Neuronal stem cell (in vitro differentiated cells): Measurements from ENCODE around the gene SORCS1.

Experiments used
- DNase-seq: peaks from one replicate; pipeline ENCODE4 v3.0.0-alpha.2; 2013; ENCODE audit warnings: low spot score
- H2AFZ ChIP-seq: one replicate; pipeline ENCODE4 v1.6.1; 2013; ENCODE audit warnings: mild to moderate bottlenecking, low read length, inconsistent platforms
- H2AK5ac ChIP-seq: 2 replicates; pipeline ENCODE4 v1.6.1; 2013; ENCODE audit warnings: low read depth, mild to moderate bottlenecking, inconsistent platforms, low read length, moderate library complexity, mixed read lengths
- H2BK120ac ChIP-seq: 2 replicates; pipeline ENCODE4 v1.6.1; 2013; ENCODE audit warnings: low read depth, mild to moderate bottlenecking, inconsistent platforms, low read length, moderate library complexity, mixed read lengths
- H2BK12ac ChIP-seq: one replicate; pipeline ENCODE4 v1.6.1; 2013; ENCODE audit warnings: low read length, inconsistent platforms
- H2BK15ac ChIP-seq: 2 replicates; pipeline ENCODE4 v1.6.1; 2013; ENCODE audit warnings: mild to moderate bottlenecking, low read length, inconsistent platforms, mixed read lengths
- H2BK5ac ChIP-seq: one replicate; pipeline ENCODE4 v1.6.1; 2013; ENCODE audit warnings: inconsistent platforms, mild to moderate bottlenecking, low read length, moderate library complexity
- H3K14ac ChIP-seq: one replicate; pipeline ENCODE4 v1.6.1; 2013; ENCODE audit warnings: low read length, inconsistent platforms
- H3K18ac ChIP-seq: 2 replicates; pipeline ENCODE4 v1.6.1; 2013; ENCODE audit warnings: low read length, inconsistent platforms
- H3K23ac ChIP-seq: 2 replicates; pipeline ENCODE4 v1.6.1; 2013; ENCODE audit warnings: low read depth, mild to moderate bottlenecking, mixed read lengths, low read length, inconsistent platforms; ENCODE audit not compliant: poor library complexity
- H3K27ac ChIP-seq: replicated peaks from 3 replicates; pipeline ENCODE4 v1.5.1; 2013; ENCODE audit warnings: low read length, inconsistent platforms
- H3K27me3 ChIP-seq, 3 experiments: 2 replicates each; pipeline ENCODE4 v1.6.1; 2013; ENCODE audit warnings: low read length in 3 of 3, mild to moderate bottlenecking in 2 of 3, inconsistent platforms in 1 of 3, low read depth in 1 of 3, mixed read lengths in 1 of 3, moderate library complexity in 1 of 3; ENCODE audit not compliant: control insufficient read depth in 3 of 3, insufficient read depth in 3 of 3
- H3K36me3 ChIP-seq, 2 donors: replicated peaks in 1 of 2; 2 replicates each; pipeline ENCODE4 v1.6.1; 2013; ENCODE audit warnings: low read length in 2 of 2; ENCODE audit not compliant: control insufficient read depth in 2 of 2, insufficient read depth in 2 of 2
- H3K4ac ChIP-seq: 2 replicates; pipeline ENCODE4 v1.6.1; 2013; ENCODE audit warnings: inconsistent platforms, mild to moderate bottlenecking, low read length, moderate library complexity
- H3K4me1 ChIP-seq, 2 donors: 1 replicate in 1 of 2; 2 replicates in 1 of 2; pipeline ENCODE4 v1.6.1; 2013; ENCODE audit warnings: low read length in 2 of 2, low read depth in 1 of 2; ENCODE audit not compliant: control insufficient read depth in 2 of 2, insufficient read depth in 1 of 2
- H3K4me2 ChIP-seq: one replicate; pipeline ENCODE4 v1.6.1; 2013; ENCODE audit warnings: mild to moderate bottlenecking, low read length, inconsistent platforms; ENCODE audit not compliant: insufficient read depth, poor library complexity, severe bottlenecking
- H3K4me3 ChIP-seq, 2 donors: 2 replicates each; pipeline ENCODE4 v1.5.1; 2013; ENCODE audit warnings: low read length in 2 of 2, mild to moderate bottlenecking in 2 of 2, inconsistent platforms in 1 of 2, moderate library complexity in 1 of 2
- H3K79me1 ChIP-seq: one replicate; pipeline ENCODE4 v1.6.1; 2013; ENCODE audit warnings: low read depth, mild to moderate bottlenecking, inconsistent platforms, low read length, moderate library complexity
- H3K9ac ChIP-seq: one replicate; pipeline ENCODE4 v1.6.1; 2013; ENCODE audit warnings: mild to moderate bottlenecking, low read depth, low read length, inconsistent platforms; ENCODE audit not compliant: poor library complexity
- H3K9me3 ChIP-seq, 2 donors: replicated peaks in 1 of 2; 2 replicates each; pipeline versions ENCODE3 to v1.6.1; 2013; ENCODE audit warnings: low read length in 2 of 2, mild to moderate bottlenecking in 2 of 2, inconsistent platforms in 1 of 2, low read depth in 1 of 2, mixed read lengths in 1 of 2, moderate library complexity in 1 of 2; ENCODE audit not compliant: control insufficient read depth in 2 of 2, insufficient read depth in 1 of 2
- H4K8ac ChIP-seq: one replicate; pipeline ENCODE4 v1.6.1; 2013; ENCODE audit warnings: low read depth, mild to moderate bottlenecking, inconsistent platforms, low read length, moderate library complexity
- H4K91ac ChIP-seq: one replicate; pipeline ENCODE4 v1.6.1; 2013; ENCODE audit warnings: low read length, low read depth, mild to moderate bottlenecking, inconsistent platforms; ENCODE audit not compliant: poor library complexity
- WGBS, 2 donors: extraction: QIAGEN DNeasy Blood & Tissue Kit; methylation state at CpG; one replicate each; pipeline ENCODE4 v1.1.7; 2013; ENCODE audit warnings: missing lambda C conversion rate in 2 of 2, mixed read lengths in 1 of 2; ENCODE audit not compliant: insufficient read length in 2 of 2, insufficient replicate concordance in 1 of 2; ENCODE audit errors: extremely low coverage in 2 of 2; 5-methylcytosine and 5-hydroxymethylcytosine counted together

The SORCS1 gene

DNA sequence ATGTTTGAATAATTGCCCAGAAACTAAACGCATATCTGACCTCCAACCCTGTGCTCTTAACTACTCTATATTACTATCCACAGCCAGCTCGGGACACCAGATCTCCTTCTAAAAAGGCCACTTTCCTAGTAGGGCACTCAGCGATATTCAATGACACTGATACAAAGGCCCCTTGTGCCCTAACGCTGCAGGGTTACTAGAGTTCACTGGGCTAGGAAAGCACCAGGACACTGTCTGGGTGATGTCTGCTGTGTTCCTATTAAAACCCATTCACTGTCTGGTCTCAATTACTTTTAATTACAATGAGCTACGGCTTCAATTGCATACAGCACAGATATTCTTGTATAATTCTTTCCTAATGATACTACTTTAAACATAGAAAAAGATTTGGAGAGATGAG, 91.7 kb downstream of the SORCS1 start:
- H3K36me3 ChIP-seq: no peaks in the 10 kb centered on the region
- H4K91ac ChIP-seq: no peak overlapping the region
- WGBS, 2 donors: no CpG with 5 or more reads among the region's 5 CpGs

DNA sequence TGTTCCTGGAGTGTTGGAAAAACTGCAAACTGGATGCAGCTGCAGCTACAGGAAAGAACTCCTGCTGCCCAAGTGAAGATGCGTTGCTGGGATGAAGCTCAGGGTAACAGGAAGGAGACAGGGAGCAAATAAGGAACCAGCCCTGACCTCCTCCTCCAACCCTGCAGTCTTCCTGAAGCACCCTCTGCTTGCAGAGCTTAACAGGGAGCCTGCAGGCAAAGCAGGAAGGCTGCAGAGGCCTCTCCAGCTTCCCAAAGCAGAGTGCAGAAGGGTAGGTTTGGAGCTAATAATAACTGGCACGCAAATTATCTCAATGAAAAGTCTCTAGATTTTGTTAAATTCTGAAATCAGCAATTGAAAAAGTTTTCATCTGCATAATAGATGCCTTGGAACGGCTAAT, 92.5 kb downstream of the SORCS1 start:
- H4K91ac ChIP-seq: no peak overlapping the region
- H2BK15ac ChIP-seq: no peak overlapping the region
- no peak overlapping the region for H4K8ac ChIP-seq
- no peak overlapping the region for H3K9ac ChIP-seq
- no peaks in the 10 kb centered on the region for H3K79me1 ChIP-seq
- no peaks in the 10 kb centered on the region for H3K27me3 ChIP-seq
- H3K18ac ChIP-seq: no peak overlapping the region
- H2AK5ac ChIP-seq: no peak overlapping the region
- H3K23ac ChIP-seq: no peak overlapping the region
- H3K4me2 ChIP-seq: no peak overlapping the region
- no peak overlapping the region for H2BK120ac ChIP-seq
- no peaks in the 10 kb centered on the region for H3K9me3 ChIP-seq
- DNase-seq: no peak
- peaks cover 0 to 10% of the 10 kb centered on the region in 2 donors for H3K4me1 ChIP-seq
- H3K4me3 ChIP-seq: no peak overlapping the region
- no peak overlapping the region for H2BK5ac ChIP-seq
- H3K27ac ChIP-seq: no peak overlapping the region
- H3K4ac ChIP-seq: no peak overlapping the region
- no peak overlapping the region for H2BK12ac ChIP-seq
- WGBS, 2 donors: no CpG with 5 or more reads among the region's 3 CpGs
- H3K14ac ChIP-seq: no peak overlapping the region
- no peaks in the 10 kb centered on the region for H3K36me3 ChIP-seq
- H2AFZ ChIP-seq: no peak overlapping the region

More for the DNA sequence above, 91.7 kb downstream of the SORCS1 start:
- H2BK120ac ChIP-seq: no peak overlapping the region
- no peaks in the 10 kb centered on the region for H3K79me1 ChIP-seq
- H3K4me2 ChIP-seq: no peak overlapping the region
- H4K8ac ChIP-seq: no peak overlapping the region
- H2BK15ac ChIP-seq: no peak overlapping the region
- no peak overlapping the region for H2AFZ ChIP-seq
- no peaks in the 10 kb centered on the region for H3K9me3 ChIP-seq
- no peak overlapping the region for H2BK5ac ChIP-seq
- H3K4me3 ChIP-seq: no peak overlapping the region
- H3K18ac ChIP-seq: no peak overlapping the region
- H3K9ac ChIP-seq: no peak overlapping the region
- peaks cover 0 to 10% of the 10 kb centered on the region in 2 donors for H3K4me1 ChIP-seq
- H2BK12ac ChIP-seq: no peak overlapping the region
- no peak overlapping the region for H3K14ac ChIP-seq
- H3K27me3 ChIP-seq: no peaks in the 10 kb centered on the region
- no peak overlapping the region for H3K4ac ChIP-seq
- no peak overlapping the region for H2AK5ac ChIP-seq
- no peak overlapping the region for H3K23ac ChIP-seq
- no peak overlapping the region for H3K27ac ChIP-seq
- DNase-seq: no peak

DNA sequence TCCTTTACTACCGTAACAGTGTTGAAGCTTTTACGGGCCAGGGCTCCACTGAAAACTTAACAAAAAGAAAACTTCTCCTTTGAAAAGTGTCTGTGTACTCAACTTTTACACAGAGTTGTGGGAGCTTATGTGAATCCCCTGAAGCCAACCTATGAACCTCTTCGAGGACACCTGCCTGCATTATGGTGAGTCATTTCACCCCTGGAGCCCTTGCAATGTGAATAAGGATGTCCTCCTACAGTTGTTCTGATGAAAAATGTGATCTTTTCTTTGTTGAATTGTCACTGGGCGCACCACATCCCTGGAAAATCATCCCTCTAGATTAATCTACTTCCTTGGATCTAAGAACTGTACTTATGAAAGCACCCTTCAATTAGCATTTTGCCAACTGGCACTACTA, 93.2 kb downstream of the SORCS1 start:
- Histone ChIP-seq H3K4ac (no peak overlapping the region), H3K27ac (no peak overlapping the region), H4K91ac (no peak overlapping the region), H2BK15ac (no peak overlapping the region), H3K36me3 (no peaks in the 10 kb centered on the region), H3K4me3 (no peak overlapping the region), H3K9me3 (no peaks in the 10 kb centered on the region), H2AK5ac (no peak overlapping the region), H3K79me1 (no peaks in the 10 kb centered on the region), H4K8ac (no peak overlapping the region), H2BK5ac (no peak overlapping the region), H2BK12ac (no peak overlapping the region), H3K4me1 (peaks cover 0 to 10% of the 10 kb centered on the region in 2 donors), H3K9ac (no peak overlapping the region), H3K4me2 (no peak overlapping the region), H3K14ac (no peak overlapping the region), H2AFZ (no peak overlapping the region), H3K23ac (no peak overlapping the region), H2BK120ac (no peak overlapping the region), H3K18ac (no peak overlapping the region), H3K27me3 (no peaks in the 10 kb centered on the region)
- no peak for DNase-seq
- no CpG with 5 or more reads among the region's 4 CpGs for WGBS, 2 donors

DNA sequence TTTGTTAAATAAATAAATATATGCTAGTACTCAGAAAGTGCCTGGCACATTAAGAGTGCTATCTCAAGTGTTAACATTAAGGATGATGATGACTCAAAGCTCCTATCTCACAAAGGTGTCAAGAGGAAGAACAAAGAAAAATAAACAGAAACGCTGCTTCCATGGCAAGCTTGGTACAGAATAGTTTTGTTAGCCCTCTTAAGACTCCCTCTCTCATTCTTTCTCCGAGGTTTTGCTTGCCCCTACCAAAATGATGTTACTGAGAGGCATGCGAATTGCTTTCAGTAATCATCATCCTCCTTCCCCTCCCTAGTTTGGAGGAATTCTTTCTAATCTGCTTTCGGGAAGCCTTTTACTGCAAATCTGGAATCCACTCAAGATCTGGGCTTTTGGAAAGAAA, 96.7 kb downstream of the SORCS1 start:
- no peak overlapping the region for H4K91ac ChIP-seq
- H2AFZ ChIP-seq: no peak overlapping the region
- no CpG with 5 or more reads among the region's 4 CpGs for WGBS, 2 donors
- no peak overlapping the region for H2AK5ac ChIP-seq
- H3K9me3 ChIP-seq: no peaks in the 10 kb centered on the region
- H2BK12ac ChIP-seq: no peak overlapping the region
- no peak overlapping the region for H2BK5ac ChIP-seq
- H3K9ac ChIP-seq: no peak overlapping the region
- no peaks in the 10 kb centered on the region for H3K27me3 ChIP-seq
- H3K18ac ChIP-seq: no peak overlapping the region
- DNase-seq: no peak
- H3K4me3 ChIP-seq: no peak overlapping the region
- H3K36me3 ChIP-seq: no peaks in the 10 kb centered on the region
- H3K79me1 ChIP-seq: no peaks in the 10 kb centered on the region
- no peak overlapping the region for H3K27ac ChIP-seq
- no peak overlapping the region for H4K8ac ChIP-seq
- no peak overlapping the region for H3K4ac ChIP-seq
- H3K14ac ChIP-seq: no peak overlapping the region
- H3K4me2 ChIP-seq: no peak overlapping the region
- H2BK15ac ChIP-seq: no peak overlapping the region
- H3K23ac ChIP-seq: no peak overlapping the region
- H2BK120ac ChIP-seq: no peak overlapping the region
- peaks cover 0 to 9% of the 10 kb centered on the region in 2 donors for H3K4me1 ChIP-seq
